PC-3 (cell line): Measurements from ENCODE around the gene PLCD1. TPM values are rescaled to one million over a fixed set of nuclear protein-coding genes. Genes with fewer than 3 reads are reported as not detected.

Experiments
- ATAC-seq: fragments of 200-7000 bp; cut with Tn5 transposase; 2 replicates; pipeline ENCODE4 v1.9.1; 2020; ENCODE audit warnings: mild to moderate bottlenecking, moderate library complexity
- BruUV-seq: library from RNA; stranded (reverse); fragments of 400-500 nt; replicated peaks from 2 replicates; lab custom pipeline; 2021; lab: Mats Ljungman, UMichigan
- CTCF ChIA-PET: fragments of 300-600 bp; sonication (Branson Sonifier 250); formaldehyde crosslinking; loops from one replicate; lab custom pipeline; 2022; ENCODE audit warnings: antibody characterized with exemption; lab: Charles Lee
- POLR2A ChIA-PET: fragments of 300-600 bp; sonication (Branson Sonifier 250); formaldehyde crosslinking; loops from one replicate; lab custom pipeline; 2022; ENCODE audit warnings: antibody characterized with exemption; ENCODE audit not compliant: unreplicated experiment; lab: Charles Lee
- DNase-seq: peaks from one replicate; pipeline ENCODE4 v3.0.0-alpha.2; 2015
- H2AFZ ChIP-seq: fragments of 300-600 bp; sonication (generic); 2 replicates; pipeline ENCODE4 v1.6.0; 2016; ENCODE audit warnings: antibody characterized with exemption, low read length
- H3F3A ChIP-seq: fragments of 300-600 bp; sonication (generic); one replicate; pipeline ENCODE4 v1.6.0; 2017; ENCODE audit warnings: antibody characterized with exemption, low read length, control low read depth, mild to moderate bottlenecking; ENCODE audit not compliant: unreplicated experiment
- H3K27ac ChIP-seq: fragments of 300-600 bp; sonication (generic); 2 replicates; pipeline ENCODE4 v1.5.1; 2016; ENCODE audit warnings: mild to moderate bottlenecking, low read length
- H3K27me3 ChIP-seq: fragments of 300-600 bp; sonication (generic); 2 replicates; pipeline ENCODE4 v1.6.1; 2016; ENCODE audit warnings: low read length, mixed read lengths
- H3K36me3 ChIP-seq: fragments of 300-600 bp; sonication (generic); 2 replicates; pipeline ENCODE4 v1.6.1; 2016; ENCODE audit warnings: low read depth, mixed run types, low read length, mixed read lengths
- H3K4me1 ChIP-seq: fragments of 300-600 bp; sonication (generic); 2 replicates; pipeline ENCODE4 v1.5.1; 2016; ENCODE audit warnings: low read length; ENCODE audit not compliant: insufficient read depth
- H3K4me2 ChIP-seq: fragments of 300-600 bp; sonication (generic); 2 replicates; pipeline ENCODE4 v1.6.0; 2016; ENCODE audit warnings: low read length
- H3K4me3 ChIP-seq: fragments of 300-600 bp; sonication (generic); 2 replicates; pipeline ENCODE4 v1.5.1; 2016; ENCODE audit warnings: mild to moderate bottlenecking, low read length, mixed read lengths
- H3K79me2 ChIP-seq: fragments of 300-600 bp; sonication (generic); 2 replicates; pipeline ENCODE4 v1.6.1; 2017; ENCODE audit warnings: low read length, mixed read lengths
- H3K9ac ChIP-seq: fragments of 300-600 bp; sonication (generic); 2 replicates; pipeline ENCODE4 v1.6.0; 2016; ENCODE audit warnings: mild to moderate bottlenecking, low read length
- H3K9me2 ChIP-seq: fragments of 300-600 bp; sonication (generic); replicated peaks from 2 replicates; pipeline ENCODE4 v1.6.1; 2016; ENCODE audit warnings: mixed run types, low read length, mixed read lengths
- H3K9me3 ChIP-seq: fragments of 300-600 bp; sonication (generic); 2 replicates; pipeline ENCODE4 v1.6.1; 2016; ENCODE audit warnings: low read length, mixed read lengths
- H4K20me1 ChIP-seq: fragments of 300-600 bp; sonication (generic); 2 replicates; pipeline ENCODE4 v1.6.1; 2016; ENCODE audit warnings: low read length, mixed read lengths
- CTCF ChIP-seq: fragments of 300-600 bp; sonication (generic); conservative IDR thresholded peaks from 2 replicates; pipeline ENCODE4 v1.5.1; 2017; ENCODE audit warnings: antibody characterized with exemption, low read depth, mild to moderate bottlenecking, low read length
- EZH2 ChIP-seq: fragments of 300-600 bp; sonication (generic); IDR thresholded peaks from one replicate; pipeline ENCODE4 v1.6.1; 2017; ENCODE audit warnings: antibody characterized with exemption, mild to moderate bottlenecking, low read length; ENCODE audit not compliant: unreplicated experiment
- EZH2phosphoT487 ChIP-seq: fragments of 300-600 bp; sonication (generic); IDR thresholded peaks from 2 replicates; pipeline ENCODE4 v1.6.1; 2018; ENCODE audit warnings: mild to moderate bottlenecking, antibody characterized with exemption, low read length, borderline replicate concordance
- intact Hi-C: fragments of 100-400 bp; cut with micrococcal nuclease; formaldehyde crosslinking; loops from 2 replicates; pipeline ENCODE4 v1.9.0; 2023
- total RNA-seq: library from RNA; depleted of rRNA; stranded (reverse); fragments of >200 nt; gene quantifications from 2 replicates; pipeline ENCODE4 v1.2.3, GENCODE V29; 2014

The PLCD1 gene
- total RNA-seq, 1 experiment from 2014 or later = 18.5 TPM

GRCh38 chr3:37993460-37993819 is 36.0 kb downstream of the PLCD1 start:
- ChIA-PET POLR2A (no interaction called here), CTCF (no interaction called here)
- Histone ChIP-seq H3K4me3 (no peak overlapping the region), H3K4me1 (peaks cover 26% of the 10 kb centered on the region), H2AFZ (no peak overlapping the region), H3K27me3 (no peaks in the 10 kb centered on the region), H3K36me3 (no peaks in the 10 kb centered on the region), H3K9ac (no peak overlapping the region), H3K9me2 (no peaks in the 10 kb centered on the region), H3K4me2 (no peak overlapping the region), H4K20me1 (no peaks in the 10 kb centered on the region), H3K79me2 (no peaks in the 10 kb centered on the region), H3K9me3 (no peaks in the 10 kb centered on the region), H3F3A (no peaks in the 10 kb centered on the region), H3K27ac (no peak overlapping the region)
- no peak for TF ChIP-seq EZH2
- no peak for TF ChIP-seq EZH2phosphoT487
- no peak for TF ChIP-seq CTCF
- no TSS peak for BruUV-seq
- ATAC-seq (no peak), DNase-seq (no peak)
- intact Hi-C loops = no loop called here

- Histone ChIP-seq H3K4me2 (no peak overlapping the region; the same call in 1 of the 2 replicates), H3K4me3 (no peak overlapping the region)
- no peak for DNase-seq
Measured at GRCh38 chr3:37993067-37993455, 36.4 kb downstream of the PLCD1 start.

More at GRCh38 chr3:37993067-37993455, 36.4 kb downstream of the PLCD1 start:
- peaks cover 24% of the 10 kb centered on the region for H3K4me1 ChIP-seq
- H3K79me2 ChIP-seq = no peaks in the 10 kb centered on the region
- no peak for ATAC-seq
- ChIA-PET POLR2A (no interaction called here), CTCF (no interaction called here)
- TF ChIP-seq EZH2 (no peak), EZH2phosphoT487 (no peak), CTCF (no peak)
- H3F3A ChIP-seq = no peaks in the 10 kb centered on the region
- H2AFZ ChIP-seq = no peak overlapping the region
- no peaks in the 10 kb centered on the region for H3K9me2 ChIP-seq
- no peaks in the 10 kb centered on the region for H3K9me3 ChIP-seq
- no peaks in the 10 kb centered on the region for H4K20me1 ChIP-seq
- no peak overlapping the region for H3K27ac ChIP-seq
- BruUV-seq = no TSS peak
- H3K27me3 ChIP-seq = no peaks in the 10 kb centered on the region
- H3K36me3 ChIP-seq = no peaks in the 10 kb centered on the region
- no peak overlapping the region for H3K9ac ChIP-seq
- intact Hi-C loops = no loop called here
